ENCODE data around the gene ZNF552. TPM values are rescaled to one million over a fixed set of nuclear protein-coding genes. Genes with fewer than 3 reads are reported as not detected.

ZNF552 gene
- total and polyA plus RNA-seq, 2 experiments from 2014 or later: 12.9 to 26.7 TPM

- Histone ChIP-seq H3K79me2 (peaks cover 98% of the 10 kb centered on the region), H3K36me3 (replicated peaks; ENCODE audit: insufficient read depth, low read depth) (peaks cover 3% of the 10 kb centered on the region), H3K4me3 (no peak overlapping the region), H3K27ac (no peak overlapping the region), H3K9me2 (replicated peaks; ENCODE audit: insufficient read depth) (no peaks in the 10 kb centered on the region), H3K9me3 (ENCODE audit: low read depth) (peaks cover 23% of the 10 kb centered on the region), H3K27me3 (no peaks in the 10 kb centered on the region), H3K4me1 (ENCODE audit: insufficient read depth) (no peaks in the 10 kb centered on the region), H2AFZ (no peak overlapping the region), H4K20me1 (ENCODE audit: insufficient read depth, poor library complexity, severe bottlenecking) (peaks cover 2% of the 10 kb centered on the region), H3K4me2 (no peak overlapping the region)
- TF ChIP-seq EZH2phosphoT487 (IDR thresholded peaks at IDR 0.05; ENCODE audit: low read depth, severe bottlenecking, unreplicated experiment): no peak
- DNase-seq (ENCODE audit: low spot score): no peak
- WGBS (ENCODE audit: low lambda C conversion rate, missing lambda C conversion rate): 98% methylated on average over 10 of the region's 10 CpGs
Observed at GRCh38 chr19:57779220-57779845, 35.4 kb downstream of the ZNF552 start.

GRCh38 chr19:57778336-57778735, 36.4 kb downstream of the ZNF552 start:
- H3K4me1 ChIP-seq (ENCODE audit: insufficient read depth): no peaks in the 10 kb centered on the region
- no peaks in the 10 kb centered on the region for H3K27me3 ChIP-seq
- no peak for DNase-seq (ENCODE audit: low spot score)
- 87% methylated on average over 4 of the region's 4 CpGs for WGBS (ENCODE audit: low lambda C conversion rate, missing lambda C conversion rate)
- H3K4me3 ChIP-seq: no peak overlapping the region
- peaks cover 2% of the 10 kb centered on the region for H4K20me1 ChIP-seq (ENCODE audit: insufficient read depth, poor library complexity, severe bottlenecking)
- no peak overlapping the region for H2AFZ ChIP-seq
- H3K27ac ChIP-seq: no peak overlapping the region
- H3K9me2 ChIP-seq (replicated peaks; ENCODE audit: insufficient read depth): no peaks in the 10 kb centered on the region
- H3K4me2 ChIP-seq: no peak overlapping the region
- peaks cover 98% of the 10 kb centered on the region for H3K79me2 ChIP-seq
- H3K36me3 ChIP-seq (replicated peaks; ENCODE audit: insufficient read depth, low read depth): peaks cover 3% of the 10 kb centered on the region
- no peak for TF ChIP-seq EZH2phosphoT487 (IDR thresholded peaks at IDR 0.05; ENCODE audit: low read depth, severe bottlenecking, unreplicated experiment)
- TF ChIP-seq EZH2 (IDR thresholded peaks at IDR 0.05; ENCODE audit: borderline replicate concordance): no peak
- no peak for TF ChIP-seq CTCF (IDR thresholded peaks at IDR 0.05; ENCODE audit: poor library complexity)
- peaks cover 21% of the 10 kb centered on the region for H3K9me3 ChIP-seq (ENCODE audit: low read depth)

GRCh38 chr19:57776764-57777296, 37.9 kb downstream of the ZNF552 start:
- no peak for DNase-seq (ENCODE audit: low spot score)
- Histone ChIP-seq H3K27ac (no peak overlapping the region), H3K4me3 (no peak overlapping the region), H3K27me3 (no peaks in the 10 kb centered on the region), H3K79me2 (peaks cover 98% of the 10 kb centered on the region), H2AFZ (no peak overlapping the region), H3K4me1 (ENCODE audit: insufficient read depth) (no peaks in the 10 kb centered on the region), H3K4me2 (no peak overlapping the region), H3K36me3 (replicated peaks; ENCODE audit: insufficient read depth, low read depth) (peaks cover 3% of the 10 kb centered on the region), H4K20me1 (ENCODE audit: insufficient read depth, poor library complexity, severe bottlenecking) (peaks cover 2% of the 10 kb centered on the region), H3K9me3 (ENCODE audit: low read depth) (peaks cover 19% of the 10 kb centered on the region), H3K9me2 (replicated peaks; ENCODE audit: insufficient read depth) (no peaks in the 10 kb centered on the region)
- no peak for TF ChIP-seq CTCF (IDR thresholded peaks at IDR 0.05; ENCODE audit: poor library complexity)
- WGBS (ENCODE audit: low lambda C conversion rate, missing lambda C conversion rate): 87% methylated on average over 6 of the region's 6 CpGs

- Histone ChIP-seq H4K20me1 (ENCODE audit: insufficient read depth, poor library complexity, severe bottlenecking) (no peaks in the 10 kb centered on the region), H3K36me3 (replicated peaks; ENCODE audit: insufficient read depth, low read depth) (no peaks in the 10 kb centered on the region), H3K4me2 (no peak overlapping the region), H3K79me2 (peaks cover 86% of the 10 kb centered on the region), H3K27ac (no peak overlapping the region), H3K9me2 (replicated peaks; ENCODE audit: insufficient read depth) (no peaks in the 10 kb centered on the region), H3K4me3 (no peak overlapping the region), H3K4me1 (ENCODE audit: insufficient read depth) (peaks cover 5% of the 10 kb centered on the region), H3K9me3 (ENCODE audit: low read depth) (peaks cover 7% of the 10 kb centered on the region), H3K27me3 (no peaks in the 10 kb centered on the region), H2AFZ (no peak overlapping the region)
- 98% methylated on average over 3 of the region's 3 CpGs for WGBS (ENCODE audit: low lambda C conversion rate, missing lambda C conversion rate)
- TF ChIP-seq CTCF (IDR thresholded peaks at IDR 0.05; ENCODE audit: poor library complexity) (no peak), EZH2 (IDR thresholded peaks at IDR 0.05; ENCODE audit: borderline replicate concordance) (no peak), EZH2phosphoT487 (IDR thresholded peaks at IDR 0.05; ENCODE audit: low read depth, severe bottlenecking, unreplicated experiment) (no peak)
- no peak for DNase-seq (ENCODE audit: low spot score)
Observed at GRCh38 chr19:57773488-57773887, 41.2 kb downstream of the ZNF552 start.

Data from hepatocyte (in vitro differentiated cells).